Activated CD8-positive, alpha-beta memory T cell treated with anti-CD3 and anti-CD28 coated beads for 4 hours (primary cell): ENCODE results near the gene PANK4.

Experiments used
- DNase-seq, 2 donors: peaks; one replicate each; pipeline ENCODE4 v3.0.0-alpha.2; 2020; ENCODE audit warnings: low read depth in 2 of 2

PANK4 gene

GRCh38 chr1:2528966-2529783 lies 2.8 kb upstream of the PANK4 start:
- DNase-seq, result no peak

DNA sequence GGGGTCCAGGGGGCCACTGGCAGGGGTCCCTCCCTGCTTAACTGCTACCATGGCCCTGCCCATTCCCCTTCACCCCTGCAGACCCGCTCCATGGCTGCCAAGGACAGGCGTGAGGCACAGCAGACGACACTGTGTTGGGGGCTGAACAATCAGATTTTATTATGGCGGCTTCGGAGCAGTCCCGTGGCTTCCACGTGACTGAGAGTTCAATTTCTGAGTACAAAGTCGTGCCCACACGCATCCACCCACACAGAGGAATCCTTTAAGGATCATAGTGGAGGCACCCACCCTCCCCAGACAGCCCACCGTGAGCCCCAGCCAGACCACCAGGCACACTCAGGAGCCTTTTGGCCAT lies 2.2 kb upstream of the PANK4 start:
- no peak for DNase-seq

GRCh38 chr1:2528016-2528415 lies 1.6 kb upstream of the PANK4 start:
- no peak for DNase-seq

DNA sequence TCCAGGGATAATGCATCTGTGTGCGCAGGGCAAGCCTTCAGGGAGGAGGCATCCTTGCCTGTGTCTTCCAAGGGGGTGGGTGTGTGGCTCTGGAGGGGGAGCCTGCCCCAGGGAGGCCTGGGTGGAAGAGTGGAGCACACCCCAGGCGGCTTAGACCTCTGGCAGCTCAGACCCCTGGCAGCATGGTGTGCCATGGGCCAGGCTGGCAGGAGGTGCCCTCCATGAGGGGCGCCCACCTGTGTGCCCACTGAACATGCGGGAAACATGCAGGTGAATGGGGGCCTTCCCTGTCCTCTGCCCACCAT lies 1.1 kb upstream of the PANK4 start:
- DNase-seq, result no peak

- peak in 1 of 2 donors; percentile 20 for DNase-seq
These were observed 594 bp upstream of the PANK4 start for GRCh38 chr1:2526824-2527555.

DNA sequence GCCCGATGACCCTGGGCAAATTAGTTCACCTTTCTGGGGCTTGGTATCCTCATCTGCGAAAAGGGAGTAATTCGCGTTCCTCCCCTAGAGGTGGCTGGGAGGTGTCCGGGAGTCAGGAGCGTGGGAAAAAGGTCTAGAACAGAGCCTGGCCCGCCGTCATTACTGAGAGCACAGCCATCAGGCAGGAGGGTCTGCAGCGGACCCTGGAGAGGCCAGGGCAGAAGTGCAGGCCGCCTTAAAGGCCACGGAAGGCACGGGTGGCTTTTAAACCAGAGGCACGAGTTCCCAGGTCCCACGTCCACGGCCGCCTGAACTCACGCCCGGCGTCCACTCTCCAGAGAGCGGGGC lies 850 bp downstream of the PANK4 start:
- no peak for DNase-seq

- no peak for DNase-seq
These were observed 2.3 kb downstream of the PANK4 start for GRCh38 chr1:2523891-2524609.

GRCh38 chr1:2523191-2523890 lies 3.1 kb downstream of the PANK4 start:
- no peak for DNase-seq

GRCh38 chr1:2522230-2522629 lies 4.2 kb downstream of the PANK4 start:
- DNase-seq, result no peak

GRCh38 chr1:2520806-2521205 lies 5.6 kb downstream of the PANK4 start:
- no peak for DNase-seq

GRCh38 chr1:2520206-2520605 lies 6.2 kb downstream of the PANK4 start:
- no peak for DNase-seq

DNA sequence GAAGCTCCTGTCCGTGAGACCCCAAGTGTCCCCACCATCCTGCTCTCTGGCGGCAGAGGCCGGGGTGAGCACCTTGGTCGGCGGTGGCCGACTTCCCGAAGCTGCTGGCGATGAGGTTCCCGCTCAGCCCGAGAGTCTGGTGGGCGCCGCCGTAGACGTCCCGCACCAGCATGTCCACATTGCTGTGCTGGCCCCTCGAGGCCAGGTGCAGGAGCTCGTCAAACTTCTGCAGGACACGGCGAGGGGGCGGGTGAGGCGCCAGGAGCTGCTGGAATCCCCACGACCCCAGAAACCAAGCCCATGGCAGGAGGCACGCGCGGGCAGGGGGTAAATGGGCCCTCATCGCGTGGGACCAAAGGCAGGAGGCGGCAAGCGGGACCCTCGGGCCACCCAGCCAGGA lies 6.7 kb downstream of the PANK4 start:
- no peak for DNase-seq

GRCh38 chr1:2519029-2519685 lies 7.2 kb downstream of the PANK4 start:
- no peak for DNase-seq

DNA sequence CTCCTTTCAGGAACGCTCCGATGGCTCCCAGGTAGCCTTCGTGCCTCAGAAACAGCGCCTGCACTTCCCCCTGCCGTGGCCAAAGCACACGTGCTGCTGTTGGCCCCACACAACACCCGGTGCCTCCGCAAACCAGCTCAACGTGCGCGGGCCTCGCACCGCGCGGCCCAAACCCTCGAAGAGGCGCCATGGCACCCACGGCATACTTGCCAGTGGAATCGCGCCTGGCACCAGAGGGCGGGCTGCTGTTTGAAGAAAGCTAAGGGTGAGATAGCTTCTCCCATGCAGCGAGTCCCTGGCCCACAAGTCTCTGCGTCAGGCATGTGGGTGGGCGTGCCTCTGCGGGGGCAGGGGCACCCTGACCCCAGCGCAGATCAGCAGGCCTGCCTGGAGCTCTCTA lies 7.9 kb downstream of the PANK4 start:
- DNase-seq, result no peak

DNA sequence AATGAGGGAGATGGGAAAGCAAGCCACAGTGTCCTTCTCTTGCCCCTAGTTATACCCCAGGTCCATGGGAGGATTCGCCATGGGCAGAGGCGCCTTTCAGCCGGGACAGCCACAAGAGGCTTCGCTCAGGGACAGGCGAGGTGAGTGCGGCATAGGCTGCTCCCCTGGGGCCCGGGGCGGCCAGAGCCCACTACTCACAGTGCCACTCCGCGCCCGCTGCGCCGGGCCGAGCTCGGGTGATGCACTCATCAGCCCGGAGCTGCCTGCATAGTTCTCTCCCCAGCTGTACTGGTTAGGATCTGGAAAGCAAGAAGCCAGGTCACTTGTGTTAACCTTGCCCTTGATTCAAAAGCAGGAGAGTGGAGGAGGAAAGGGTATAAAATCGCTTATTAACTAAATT lies 8.4 kb downstream of the PANK4 start:
- DNase-seq, result no peak

DNA sequence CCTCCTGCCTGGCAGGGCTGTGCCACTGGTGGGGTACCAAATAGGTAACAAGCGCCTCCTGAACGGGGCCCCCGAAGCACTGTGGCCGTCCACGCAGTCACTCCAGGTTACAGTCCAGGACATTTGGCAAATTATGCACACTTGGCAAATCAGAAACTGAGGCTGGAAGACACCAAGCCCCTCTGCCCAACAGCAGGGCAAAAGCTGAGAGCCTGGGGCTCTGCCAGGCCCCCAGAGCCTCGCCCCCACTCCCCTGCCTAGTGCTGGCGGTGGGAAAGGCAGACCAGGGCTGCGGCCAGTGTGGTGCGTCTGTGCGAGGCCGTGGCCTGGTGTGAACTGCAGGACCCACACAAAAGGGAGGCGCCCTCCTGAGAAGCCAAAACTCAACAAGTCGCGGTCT lies 9.4 kb downstream of the PANK4 start:
- no peak for DNase-seq

DNA sequence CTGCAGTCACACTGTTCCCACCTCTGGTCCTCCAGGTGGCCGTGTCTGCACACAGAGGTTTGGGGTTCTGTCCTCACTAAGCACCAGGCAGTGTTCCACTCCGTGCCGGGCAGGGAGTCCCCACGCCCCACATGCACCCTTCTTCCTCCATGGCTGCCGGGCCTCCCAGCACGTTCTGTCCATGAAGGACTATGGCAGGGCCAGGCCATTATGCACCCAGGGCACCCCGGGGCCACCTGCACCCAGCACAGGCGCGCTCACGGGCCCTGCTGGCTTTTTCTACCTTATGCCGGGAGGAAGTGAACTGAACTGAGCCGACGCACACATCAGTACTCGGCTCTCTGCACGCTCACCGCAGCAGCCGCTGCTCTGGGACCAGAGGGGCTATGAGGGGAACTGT lies 10.3 kb downstream of the PANK4 start:
- no peak for DNase-seq

DNA sequence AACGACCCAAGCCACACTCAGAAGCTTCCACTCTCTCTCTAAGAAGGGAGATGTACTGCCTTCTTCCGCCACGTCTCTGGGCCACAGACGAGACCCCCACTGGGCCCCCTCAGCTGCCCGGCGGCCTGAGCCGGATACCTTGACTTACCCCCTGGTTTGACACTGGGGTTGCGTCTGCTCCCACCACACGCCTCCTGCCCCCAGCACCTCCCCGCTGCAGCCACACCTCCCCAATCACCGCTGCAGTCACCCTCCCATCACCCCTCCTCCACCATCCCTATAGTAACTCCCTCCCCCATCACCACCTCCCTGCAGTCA lies 10.7 kb downstream of the PANK4 start:
- no peak for DNase-seq

DNA sequence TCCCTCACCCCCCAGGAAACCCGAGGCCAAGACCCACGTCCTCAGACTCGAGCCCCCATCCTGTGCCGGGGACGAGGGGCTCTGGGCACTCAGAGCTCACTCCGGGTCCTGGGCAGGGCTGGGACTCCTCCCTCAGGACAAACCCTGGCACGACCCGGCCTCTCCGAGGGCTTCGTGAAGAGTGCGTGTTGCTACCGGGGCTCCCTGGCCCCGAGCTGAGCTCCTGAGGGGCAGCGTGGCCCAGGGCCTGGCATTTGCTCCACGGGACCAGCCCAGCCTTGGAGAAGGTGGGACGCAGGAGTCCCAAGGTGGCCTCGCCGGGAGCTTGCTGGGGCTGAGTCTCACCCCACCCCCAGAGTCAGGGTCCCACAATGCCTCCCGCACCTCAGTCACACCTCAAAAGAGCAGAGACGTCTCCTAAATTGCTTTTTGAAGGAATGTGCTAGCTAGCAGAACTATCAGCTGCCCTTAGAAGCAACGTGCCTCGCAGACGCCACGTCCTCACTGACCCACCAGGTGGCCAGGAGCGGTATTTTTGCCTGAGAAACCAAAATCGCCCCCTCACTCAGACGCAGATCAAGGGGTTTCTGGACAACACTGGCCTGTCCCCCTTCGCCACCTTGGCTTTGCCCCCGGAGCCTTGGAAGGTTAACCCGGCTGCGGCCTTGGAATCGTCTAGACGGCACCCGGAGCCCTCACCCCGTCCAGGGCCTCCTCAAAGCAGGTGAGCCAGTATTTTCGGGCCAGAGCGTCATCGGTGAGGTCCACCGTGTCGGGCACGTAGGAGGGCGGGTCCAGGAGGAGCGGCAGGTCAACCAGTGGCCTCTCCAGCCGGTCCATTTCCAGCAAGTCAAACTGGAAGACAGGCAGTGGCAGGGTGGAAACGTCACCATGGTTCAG lies 11.3 kb downstream of the PANK4 start:
- no peak for DNase-seq

DNA sequence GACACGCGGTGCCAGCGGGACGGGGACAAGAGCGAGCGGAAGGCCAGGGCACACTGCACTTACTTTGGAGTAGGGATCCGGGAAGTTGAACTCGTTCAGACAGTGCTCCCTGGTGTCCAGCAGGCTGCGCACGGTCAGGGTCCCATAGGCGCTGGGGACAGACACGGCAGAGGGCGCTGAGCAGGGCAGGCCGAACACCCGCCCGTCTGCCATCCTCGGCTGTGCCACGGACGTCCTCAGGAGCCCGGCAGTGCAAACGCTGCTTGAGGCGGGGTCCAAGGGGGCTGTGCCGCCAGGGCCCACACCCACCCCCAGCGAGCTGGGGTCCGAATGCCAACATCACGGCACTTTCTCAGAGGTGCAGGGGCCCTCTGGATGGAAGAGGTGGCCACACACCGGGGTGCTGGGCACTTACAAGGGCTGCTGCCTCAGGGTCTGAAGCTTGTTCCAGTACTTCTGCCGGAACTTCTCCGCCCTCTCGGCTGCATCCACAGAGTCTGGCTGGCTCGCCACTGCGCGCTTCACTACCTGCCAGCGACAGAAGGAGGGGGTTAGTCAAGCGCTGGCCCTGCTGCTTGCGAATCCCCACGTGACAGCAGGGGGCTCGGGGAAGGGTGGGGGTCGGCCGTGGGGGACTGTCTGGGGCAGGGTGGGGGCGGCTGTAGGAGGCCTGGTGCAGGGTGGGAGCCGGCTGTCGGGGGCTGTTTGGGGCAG lies 12.3 kb downstream of the PANK4 start:
- no peak for DNase-seq
